Ishikawa (cell line): ENCODE measurements around the gene DARS1.

Experiments used
- CEBPB ChIP-seq: IDR thresholded peaks from 2 replicates; pipeline ENCODE4 v1.6.1; 2012
- TAF1 ChIP-seq: IDR thresholded peaks from 2 replicates; pipeline ENCODE4 v1.6.1; 2012; ENCODE audit warnings: low read depth, mild to moderate bottlenecking
- TCF12 ChIP-seq: IDR thresholded peaks from 2 replicates; pipeline ENCODE4 v1.6.1; 2012; ENCODE audit warnings: low read depth
- TF ChIP-seq, protein P1 (sequence below): IDR thresholded peaks from 2 replicates; pipeline ENCODE4 v1.6.1; 2012

GRCh38 chr2:135893374-135893794 lies 92.0 kb downstream of the DARS1 start:
- TF ChIP-seq, protein P1, sequence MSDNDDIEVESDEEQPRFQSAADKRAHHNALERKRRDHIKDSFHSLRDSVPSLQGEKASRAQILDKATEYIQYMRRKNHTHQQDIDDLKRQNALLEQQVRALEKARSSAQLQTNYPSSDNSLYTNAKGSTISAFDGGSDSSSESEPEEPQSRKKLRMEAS = no peak
- TF ChIP-seq TAF1 (no peak), TCF12 (no peak), CEBPB (no peak)
